ENCODE data around the gene CARM1. TPM values are rescaled to one million over a fixed set of nuclear protein-coding genes. Genes with fewer than 3 reads are reported as not detected.
A peak's percentile ranks its signal among the peaks of the same experiment; 100 is the strongest.

CARM1 gene
- total and polyA plus RNA-seq, 2 of the 13 experiments (the other 11 are each of a cell fraction or from before 2014, with no cell fraction given) = 27.6 to 55.8 TPM

DNA sequence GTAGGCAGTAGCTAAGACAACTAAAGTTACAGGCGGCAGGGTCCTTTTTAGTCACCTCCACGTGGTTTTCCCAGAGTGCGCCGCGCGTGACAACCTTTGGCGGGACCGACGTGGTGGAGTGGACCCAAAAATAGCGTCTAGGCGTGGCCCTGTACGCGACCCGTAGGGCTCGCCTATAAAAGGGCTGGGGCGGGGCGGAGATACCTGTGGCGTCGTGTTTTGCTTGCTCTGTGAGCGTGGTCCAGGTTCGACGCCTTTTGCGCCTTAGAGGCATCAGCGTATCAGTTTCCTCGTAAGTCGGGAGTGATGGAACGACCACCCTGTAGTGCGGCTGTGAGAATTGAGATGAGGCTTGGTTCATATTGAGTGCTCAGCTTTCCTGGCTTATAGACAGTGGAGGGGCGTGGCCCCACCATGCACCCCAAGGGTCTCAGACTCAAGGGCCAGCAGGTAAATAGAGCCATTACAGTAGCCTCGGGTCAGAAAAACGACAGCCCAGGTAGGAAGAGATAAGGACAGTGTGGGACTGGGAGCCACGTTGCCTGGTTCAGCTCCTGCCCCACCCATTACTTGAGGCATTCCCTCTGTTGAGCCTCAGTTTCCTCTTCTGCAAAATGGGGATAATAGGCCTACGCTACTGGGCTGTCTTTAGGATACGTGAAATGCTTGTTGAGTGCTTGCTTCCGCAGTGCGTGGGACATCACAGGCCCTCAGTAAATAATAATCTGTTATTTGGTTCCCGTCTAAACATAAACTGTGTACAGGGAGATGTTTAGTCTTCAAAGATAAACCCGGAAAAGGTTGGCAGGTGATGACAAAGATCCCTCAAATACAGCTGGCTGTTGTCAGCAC lies 34.6 kb upstream of the CARM1 start (continued):
- TF ChIP-seq, protein P1, sequence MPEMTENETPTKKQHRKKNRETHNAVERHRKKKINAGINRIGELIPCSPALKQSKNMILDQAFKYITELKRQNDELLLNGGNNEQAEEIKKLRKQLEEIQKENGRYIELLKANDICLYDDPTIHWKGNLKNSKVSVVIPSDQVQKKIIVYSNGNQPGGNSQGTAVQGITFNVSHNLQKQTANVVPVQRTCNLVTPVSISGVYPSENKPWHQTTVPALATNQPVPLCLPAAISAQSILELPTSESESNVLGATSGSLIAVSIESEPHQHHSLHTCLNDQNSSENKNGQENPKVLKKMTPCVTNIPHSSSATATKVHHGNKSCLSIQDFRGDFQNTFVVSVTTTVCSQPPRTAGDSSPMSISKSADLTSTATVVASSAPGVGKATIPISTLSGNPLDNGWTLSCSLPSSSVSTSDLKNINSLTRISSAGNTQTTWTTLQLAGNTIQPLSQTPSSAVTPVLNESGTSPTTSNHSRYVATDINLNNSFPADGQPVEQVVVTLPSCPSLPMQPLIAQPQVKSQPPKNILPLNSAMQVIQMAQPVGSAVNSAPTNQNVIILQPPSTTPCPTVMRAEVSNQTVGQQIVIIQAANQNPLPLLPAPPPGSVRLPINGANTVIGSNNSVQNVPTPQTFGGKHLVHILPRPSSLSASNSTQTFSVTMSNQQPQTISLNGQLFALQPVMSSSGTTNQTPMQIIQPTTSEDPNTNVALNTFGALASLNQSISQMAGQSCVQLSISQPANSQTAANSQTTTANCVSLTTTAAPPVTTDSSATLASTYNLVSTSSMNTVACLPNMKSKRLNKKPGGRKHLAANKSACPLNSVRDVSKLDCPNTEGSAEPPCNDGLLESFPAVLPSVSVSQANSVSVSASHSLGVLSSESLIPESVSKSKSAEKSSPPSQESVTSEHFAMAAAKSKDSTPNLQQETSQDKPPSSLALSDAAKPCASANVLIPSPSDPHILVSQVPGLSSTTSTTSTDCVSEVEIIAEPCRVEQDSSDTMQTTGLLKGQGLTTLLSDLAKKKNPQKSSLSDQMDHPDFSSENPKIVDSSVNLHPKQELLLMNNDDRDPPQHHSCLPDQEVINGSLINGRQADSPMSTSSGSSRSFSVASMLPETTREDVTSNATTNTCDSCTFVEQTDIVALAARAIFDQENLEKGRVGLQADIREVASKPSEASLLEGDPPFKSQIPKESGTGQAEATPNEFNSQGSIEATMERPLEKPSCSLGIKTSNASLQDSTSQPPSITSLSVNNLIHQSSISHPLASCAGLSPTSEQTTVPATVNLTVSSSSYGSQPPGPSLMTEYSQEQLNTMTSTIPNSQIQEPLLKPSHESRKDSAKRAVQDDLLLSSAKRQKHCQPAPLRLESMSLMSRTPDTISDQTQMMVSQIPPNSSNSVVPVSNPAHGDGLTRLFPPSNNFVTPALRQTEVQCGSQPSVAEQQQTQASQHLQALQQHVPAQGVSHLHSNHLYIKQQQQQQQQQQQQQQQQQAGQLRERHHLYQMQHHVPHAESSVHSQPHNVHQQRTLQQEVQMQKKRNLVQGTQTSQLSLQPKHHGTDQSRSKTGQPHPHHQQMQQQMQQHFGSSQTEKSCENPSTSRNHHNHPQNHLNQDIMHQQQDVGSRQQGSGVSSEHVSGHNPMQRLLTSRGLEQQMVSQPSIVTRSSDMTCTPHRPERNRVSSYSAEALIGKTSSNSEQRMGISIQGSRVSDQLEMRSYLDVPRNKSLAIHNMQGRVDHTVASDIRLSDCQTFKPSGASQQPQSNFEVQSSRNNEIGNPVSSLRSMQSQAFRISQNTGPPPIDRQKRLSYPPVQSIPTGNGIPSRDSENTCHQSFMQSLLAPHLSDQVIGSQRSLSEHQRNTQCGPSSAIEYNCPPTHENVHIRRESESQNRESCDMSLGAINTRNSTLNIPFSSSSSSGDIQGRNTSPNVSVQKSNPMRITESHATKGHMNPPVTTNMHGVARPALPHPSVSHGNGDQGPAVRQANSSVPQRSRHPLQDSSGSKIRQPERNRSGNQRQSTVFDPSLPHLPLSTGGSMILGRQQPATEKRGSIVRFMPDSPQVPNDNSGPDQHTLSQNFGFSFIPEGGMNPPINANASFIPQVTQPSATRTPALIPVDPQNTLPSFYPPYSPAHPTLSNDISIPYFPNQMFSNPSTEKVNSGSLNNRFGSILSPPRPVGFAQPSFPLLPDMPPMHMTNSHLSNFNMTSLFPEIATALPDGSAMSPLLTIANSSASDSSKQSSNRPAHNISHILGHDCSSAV (CRISPR knock-in tag; IDR thresholded peaks at IDR 0.05; ENCODE audit: borderline replicate concordance) = no peak
- TF ChIP-seq BCL6 (CRISPR knock-in tag; IDR thresholded peaks at IDR 0.05) = no peak
- TF ChIP-seq EEA1 (CRISPR knock-in tag; IDR thresholded peaks at IDR 0.05; ENCODE audit: borderline replicate concordance) = no peak
- no peak for TF ChIP-seq ZNF3 (CRISPR knock-in tag; IDR thresholded peaks at IDR 0.05)
- peak; percentile 99 for TF ChIP-seq ZBTB38 (CRISPR knock-in tag; IDR thresholded peaks at IDR 0.05)
- peak; percentile 88 for TF ChIP-seq TMF1 (CRISPR knock-in tag; IDR thresholded peaks at IDR 0.05; ENCODE audit: low read depth)
- TF ChIP-seq BRD4 (CRISPR knock-in tag; IDR thresholded peaks at IDR 0.05) = peak; percentile 54; the same call in 1 of the 2 replicates
- 0 out of 2 replicates have a peak, but pooled peaks have one; percentile 21 for TF ChIP-seq ZNF136 (CRISPR knock-in tag; IDR thresholded peaks at IDR 0.05; ENCODE audit: low read depth)
- TF ChIP-seq, protein P2, sequence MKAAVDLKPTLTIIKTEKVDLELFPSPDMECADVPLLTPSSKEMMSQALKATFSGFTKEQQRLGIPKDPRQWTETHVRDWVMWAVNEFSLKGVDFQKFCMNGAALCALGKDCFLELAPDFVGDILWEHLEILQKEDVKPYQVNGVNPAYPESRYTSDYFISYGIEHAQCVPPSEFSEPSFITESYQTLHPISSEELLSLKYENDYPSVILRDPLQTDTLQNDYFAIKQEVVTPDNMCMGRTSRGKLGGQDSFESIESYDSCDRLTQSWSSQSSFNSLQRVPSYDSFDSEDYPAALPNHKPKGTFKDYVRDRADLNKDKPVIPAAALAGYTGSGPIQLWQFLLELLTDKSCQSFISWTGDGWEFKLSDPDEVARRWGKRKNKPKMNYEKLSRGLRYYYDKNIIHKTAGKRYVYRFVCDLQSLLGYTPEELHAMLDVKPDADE (CRISPR knock-in tag; IDR thresholded peaks at IDR 0.05) = peak; percentile 44; the same call in 1 of the 2 replicates
- TF ChIP-seq MEIS1 (CRISPR knock-in tag; IDR thresholded peaks at IDR 0.05; ENCODE audit: borderline replicate concordance) = 0 out of 2 replicates have a peak, but pooled peaks have one; percentile 12
- TF ChIP-seq ZFYVE20 (CRISPR knock-in tag; IDR thresholded peaks at IDR 0.05; ENCODE audit: borderline replicate concordance, low read depth) = 0 out of 2 replicates have a peak, but pooled peaks have one; percentile 47
- 0 out of 2 replicates have a peak, but pooled peaks have one; percentile 1 for TF ChIP-seq KLF9 (CRISPR knock-in tag; IDR thresholded peaks at IDR 0.05; ENCODE audit: low read depth)
- TF ChIP-seq ZSCAN22 (CRISPR knock-in tag; IDR thresholded peaks at IDR 0.05) = 0 out of 2 replicates have a peak, but pooled peaks have one; percentile 8
- TF ChIP-seq SALL2 (CRISPR knock-in tag; IDR thresholded peaks at IDR 0.05) = no peak; the same call in 1 of the 2 replicates
- TF ChIP-seq, protein P3, sequence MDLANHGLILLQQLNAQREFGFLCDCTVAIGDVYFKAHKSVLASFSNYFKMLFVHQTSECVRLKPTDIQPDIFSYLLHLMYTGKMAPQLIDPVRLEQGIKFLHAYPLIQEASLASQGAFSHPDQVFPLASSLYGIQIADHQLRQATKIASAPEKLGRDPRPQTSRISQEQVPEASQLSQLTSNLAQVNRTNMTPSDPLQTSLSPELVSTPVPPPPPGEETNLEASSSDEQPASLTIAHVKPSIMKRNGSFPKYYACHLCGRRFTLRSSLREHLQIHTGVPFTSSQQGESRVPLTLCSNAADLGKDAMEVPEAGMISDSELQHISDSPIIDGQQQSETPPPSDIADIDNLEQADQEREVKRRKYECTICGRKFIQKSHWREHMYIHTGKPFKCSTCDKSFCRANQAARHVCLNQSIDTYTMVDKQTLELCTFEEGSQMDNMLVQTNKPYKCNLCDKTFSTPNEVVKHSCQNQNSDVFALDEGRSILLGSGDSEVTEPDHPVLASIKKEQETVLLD (CRISPR knock-in tag; IDR thresholded peaks at IDR 0.05; ENCODE audit: low read depth) = peak; percentile 38
- TF ChIP-seq MED8 (CRISPR knock-in tag; IDR thresholded peaks at IDR 0.05; ENCODE audit: insufficient replicate concordance) = no peak
